HG03571 (cell line): ENCODE results near the gene AKAP17A.

Experiments
- ATAC-seq: cut with Tn5 transposase; IDR thresholded peaks from one replicate; pipeline ENCODE4 v1.9.1; 2021; ENCODE audit not compliant: unreplicated experiment

AKAP17A gene

DNA sequence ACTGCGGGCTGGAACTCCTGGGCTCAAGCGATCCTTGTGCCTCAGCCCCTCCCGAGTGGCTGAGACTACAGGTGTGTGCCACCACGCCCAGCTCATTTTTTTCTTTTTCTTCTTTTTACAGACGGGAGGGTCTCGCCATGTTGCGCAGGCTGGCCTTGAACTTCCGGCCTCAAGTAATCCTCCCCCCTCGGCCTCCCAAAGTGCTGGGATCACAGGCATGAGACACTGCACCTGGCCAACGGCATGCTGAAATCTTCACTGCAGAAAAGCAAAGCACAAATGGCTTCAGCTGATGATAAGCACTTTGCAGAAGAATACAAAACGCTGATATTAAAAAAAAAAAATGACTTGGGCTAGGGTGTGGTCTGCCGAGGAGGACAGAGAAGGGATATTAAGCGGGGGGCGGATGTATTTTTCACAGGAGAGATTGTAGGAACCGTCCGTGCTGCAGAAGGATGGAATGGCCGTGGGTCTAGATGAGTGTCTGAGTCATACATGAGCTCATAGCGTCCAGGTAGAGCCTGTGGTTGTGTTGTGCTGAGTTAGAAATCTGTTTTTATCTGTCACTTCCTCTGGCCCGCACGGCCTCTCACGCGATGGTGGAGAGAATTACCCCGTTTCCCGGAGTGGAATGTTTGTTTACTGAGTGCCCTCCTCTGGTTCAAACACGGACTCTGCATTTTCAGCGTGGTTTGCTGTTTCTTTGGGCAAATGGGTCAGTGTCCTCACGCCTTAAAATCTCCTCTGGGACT, 8.5 kb upstream of the AKAP17A start:
- ATAC-seq, result peak; percentile 75

DNA sequence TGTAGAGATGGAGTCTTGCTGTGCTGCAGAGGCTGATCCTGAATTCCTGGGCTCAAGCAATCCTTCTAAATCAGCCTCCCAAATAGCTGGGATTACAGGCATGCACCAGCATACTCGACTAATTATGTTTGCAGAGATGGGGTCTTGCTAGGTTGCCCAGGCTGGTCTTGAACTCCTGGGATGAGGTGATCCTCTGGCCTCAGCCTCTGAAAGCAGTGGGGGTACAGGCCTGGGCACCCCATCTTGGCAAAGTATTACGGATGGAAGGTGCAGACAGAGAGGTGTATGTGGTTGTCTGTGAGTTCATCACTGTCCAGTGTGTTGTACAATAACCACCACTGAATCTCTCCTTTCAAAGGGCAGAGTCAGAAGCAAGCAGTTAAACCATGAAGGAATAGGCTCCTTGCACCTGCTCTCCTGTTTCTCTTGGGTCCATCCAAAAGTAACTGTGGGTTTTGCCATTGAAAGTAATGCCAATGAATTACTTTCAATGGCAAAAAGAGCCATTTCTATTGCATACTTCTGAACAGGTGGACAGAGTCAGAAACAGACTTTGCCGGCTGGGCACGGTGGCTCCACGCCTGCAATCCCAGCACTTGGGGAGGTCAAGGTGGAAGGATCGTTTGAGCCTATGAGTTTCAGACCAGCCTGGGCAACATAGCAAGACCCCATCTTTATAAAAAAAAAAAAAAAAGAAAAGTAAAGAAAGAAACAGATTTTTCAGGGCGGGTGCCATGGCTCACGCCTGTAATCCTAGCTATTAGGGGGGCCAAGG, 7.0 kb upstream of the AKAP17A start:
- no peak for ATAC-seq

DNA sequence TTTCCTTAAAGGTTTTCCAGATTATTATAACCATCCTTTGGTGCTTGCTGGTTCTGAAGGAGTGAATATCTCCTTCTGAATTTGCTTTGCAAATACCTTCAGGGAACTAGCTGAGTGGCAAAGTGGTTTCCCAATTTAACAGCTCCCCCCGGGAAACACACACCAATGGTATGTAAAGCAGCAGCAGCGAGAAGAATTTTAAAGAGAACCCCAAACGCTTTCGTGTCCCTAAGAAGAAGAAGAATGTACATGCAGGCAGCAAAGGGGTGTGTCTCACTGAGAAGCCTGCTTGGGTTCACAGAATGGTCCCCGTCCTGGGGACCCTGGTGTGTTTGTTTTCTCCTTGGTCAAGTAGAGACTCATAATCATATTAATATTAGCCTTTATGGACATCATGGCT, 4.2 kb upstream of the AKAP17A start:
- no peak for ATAC-seq

DNA sequence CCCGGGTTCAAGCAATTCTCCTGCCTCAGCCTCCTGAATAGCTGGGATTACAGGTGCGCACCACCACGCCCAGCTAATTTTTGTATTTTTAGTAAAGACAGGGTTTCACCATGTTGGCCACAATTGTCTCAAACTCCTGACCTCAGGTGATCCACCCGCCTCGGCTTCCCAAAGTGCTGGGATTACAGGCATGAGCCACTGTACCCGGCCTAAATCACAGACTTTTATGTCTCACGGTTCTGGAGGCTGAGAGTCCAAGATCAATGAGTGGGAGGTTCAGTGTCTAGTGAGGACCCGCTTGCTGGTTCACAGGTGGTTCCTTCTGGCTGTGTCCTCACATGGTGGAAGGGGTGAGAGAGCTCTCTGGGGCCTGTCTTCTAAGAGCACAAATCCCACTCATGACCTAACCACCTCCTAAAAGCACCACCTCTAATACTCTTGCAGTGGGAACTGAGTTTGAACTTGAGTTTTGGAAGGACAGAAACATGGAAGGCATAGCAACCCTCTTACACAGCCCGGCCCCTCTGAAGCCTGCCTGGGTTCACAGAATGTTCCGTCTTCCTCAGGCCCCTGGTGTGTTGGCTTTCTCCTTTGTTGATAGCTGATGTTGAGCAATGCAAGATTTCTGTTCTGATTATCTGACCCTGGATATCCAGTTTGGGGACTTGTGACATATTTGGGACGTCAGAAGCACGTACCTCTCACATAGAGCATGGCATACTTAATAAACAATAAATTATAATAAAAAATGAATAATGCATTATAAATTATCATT, 1.9 kb upstream of the AKAP17A start:
- no peak for ATAC-seq

DNA sequence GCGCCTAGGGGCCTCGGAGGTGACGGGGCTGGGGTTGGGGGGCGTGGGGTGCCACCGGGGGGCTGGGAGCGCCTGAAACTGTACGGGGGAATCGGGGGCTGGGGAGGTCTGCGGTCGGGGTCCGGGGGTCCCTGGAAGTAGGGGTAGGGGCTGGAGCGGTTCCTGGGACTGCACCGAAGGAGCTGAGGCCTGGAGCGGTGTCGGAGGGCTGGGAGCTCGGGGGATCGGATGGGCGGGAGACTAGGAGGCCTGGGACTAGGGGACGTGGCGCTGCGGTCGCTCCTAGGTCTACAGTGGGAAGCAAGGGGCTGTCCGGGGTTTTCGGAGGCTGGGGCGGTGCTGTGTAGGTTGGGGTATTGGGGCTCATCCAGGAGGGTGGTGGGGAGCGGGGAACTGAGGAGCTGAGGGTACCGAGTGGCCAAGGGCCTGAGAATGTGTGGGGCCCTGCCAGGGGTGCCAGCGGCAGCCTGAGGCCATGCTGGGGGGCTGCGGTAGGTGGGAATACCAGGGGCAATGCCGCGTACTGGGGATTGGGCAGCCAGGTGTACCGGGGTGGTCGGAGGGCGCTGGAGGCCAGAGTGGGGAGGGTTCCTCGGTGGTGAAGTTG, 562 bp downstream of the AKAP17A start:
- ATAC-seq, result no peak

DNA sequence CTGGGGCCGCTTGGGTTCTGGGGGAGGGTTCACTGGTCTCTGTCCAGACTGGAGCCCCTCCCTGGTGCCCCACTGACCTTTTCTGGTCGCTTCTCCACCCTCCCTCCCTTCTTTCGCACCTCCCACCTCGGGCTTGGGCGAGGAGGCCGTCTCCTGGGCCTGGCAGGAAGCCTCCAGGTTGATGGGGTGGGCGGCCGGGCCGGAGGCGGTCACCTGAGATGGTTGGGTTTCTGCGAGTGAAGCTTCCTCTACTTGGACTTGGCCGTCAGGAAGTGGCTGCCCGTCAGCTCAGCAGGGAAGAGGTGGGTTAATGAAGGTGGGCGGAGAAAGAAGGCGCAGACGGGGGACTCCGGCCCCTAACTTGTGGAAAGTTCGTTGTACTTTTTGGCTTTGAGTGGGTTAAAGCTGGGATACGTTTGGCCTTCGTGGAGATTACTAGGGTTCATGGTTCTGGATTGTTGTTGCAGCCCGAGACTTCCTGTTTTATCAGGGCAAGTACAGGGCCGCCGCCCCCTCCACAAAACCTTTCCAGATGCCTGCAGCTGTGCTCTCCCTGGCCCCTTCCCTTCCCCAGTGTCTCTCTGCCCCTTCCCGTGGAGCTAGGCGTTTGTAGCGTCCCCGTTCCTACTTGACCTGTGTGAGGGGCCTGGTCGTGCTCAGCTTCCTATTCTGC, 1.2 kb downstream of the AKAP17A start:
- ATAC-seq, result peak; percentile 45

DNA sequence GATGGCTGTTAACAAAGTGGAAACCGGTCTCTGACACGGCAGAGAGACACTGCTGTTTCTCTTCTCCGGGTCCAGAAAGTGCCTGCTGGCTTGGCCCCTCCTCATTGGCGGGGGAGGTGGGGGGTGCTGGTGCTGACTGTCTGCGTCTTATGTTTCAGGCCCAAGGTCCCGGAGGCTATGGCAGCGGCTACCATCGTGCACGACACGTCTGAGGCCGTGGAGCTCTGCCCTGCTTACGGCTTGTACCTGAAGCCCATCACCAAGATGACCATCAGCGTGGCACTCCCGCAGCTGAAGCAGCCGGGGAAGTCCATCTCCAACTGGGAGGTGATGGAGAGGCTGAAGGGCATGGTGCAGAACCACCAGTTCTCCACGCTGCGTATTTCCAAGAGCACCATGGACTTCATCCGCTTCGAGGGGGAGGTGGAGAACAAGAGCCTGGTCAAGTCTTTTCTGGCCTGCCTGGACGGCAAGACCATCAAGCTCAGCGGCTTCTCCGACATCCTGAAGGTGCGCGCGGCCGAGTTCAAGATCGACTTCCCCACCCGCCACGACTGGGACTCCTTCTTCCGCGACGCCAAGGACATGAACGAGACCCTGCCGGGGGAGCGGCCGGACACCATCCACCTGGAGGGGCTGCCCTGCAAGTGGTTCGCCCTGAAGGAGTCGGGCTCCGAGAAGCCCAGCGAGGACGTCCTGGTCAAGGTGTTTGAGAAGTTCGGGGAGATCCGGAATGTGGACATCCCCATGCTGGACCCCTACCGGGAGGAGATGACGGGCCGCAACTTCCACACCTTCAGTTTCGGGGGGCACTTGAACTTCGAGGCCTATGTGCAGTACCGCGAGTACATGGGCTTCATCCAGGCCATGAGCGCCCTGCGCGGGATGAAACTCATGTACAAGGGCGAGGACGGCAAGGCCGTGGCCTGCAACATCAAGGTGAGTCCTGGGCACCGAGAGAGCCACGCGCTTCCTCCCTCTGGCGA, 2.2 kb downstream of the AKAP17A start:
- no peak for ATAC-seq

DNA sequence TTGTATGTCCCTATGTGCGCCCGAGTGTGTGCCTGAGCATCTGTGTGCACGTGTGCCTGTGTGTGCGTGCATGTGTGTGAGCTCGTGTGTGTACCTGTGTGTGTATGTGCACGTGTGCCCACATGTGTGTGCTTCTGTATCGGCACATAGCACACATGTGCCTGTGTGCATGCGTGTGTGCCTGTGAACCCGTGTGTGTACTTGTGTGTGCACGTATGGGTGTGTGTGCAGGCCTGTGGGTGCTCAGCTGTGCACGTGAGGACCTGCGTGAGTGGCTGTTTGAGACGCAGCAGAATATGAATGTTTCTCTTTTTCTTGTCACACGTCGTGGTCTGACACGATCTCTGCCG, 4.3 kb downstream of the AKAP17A start:
- no peak for ATAC-seq

DNA sequence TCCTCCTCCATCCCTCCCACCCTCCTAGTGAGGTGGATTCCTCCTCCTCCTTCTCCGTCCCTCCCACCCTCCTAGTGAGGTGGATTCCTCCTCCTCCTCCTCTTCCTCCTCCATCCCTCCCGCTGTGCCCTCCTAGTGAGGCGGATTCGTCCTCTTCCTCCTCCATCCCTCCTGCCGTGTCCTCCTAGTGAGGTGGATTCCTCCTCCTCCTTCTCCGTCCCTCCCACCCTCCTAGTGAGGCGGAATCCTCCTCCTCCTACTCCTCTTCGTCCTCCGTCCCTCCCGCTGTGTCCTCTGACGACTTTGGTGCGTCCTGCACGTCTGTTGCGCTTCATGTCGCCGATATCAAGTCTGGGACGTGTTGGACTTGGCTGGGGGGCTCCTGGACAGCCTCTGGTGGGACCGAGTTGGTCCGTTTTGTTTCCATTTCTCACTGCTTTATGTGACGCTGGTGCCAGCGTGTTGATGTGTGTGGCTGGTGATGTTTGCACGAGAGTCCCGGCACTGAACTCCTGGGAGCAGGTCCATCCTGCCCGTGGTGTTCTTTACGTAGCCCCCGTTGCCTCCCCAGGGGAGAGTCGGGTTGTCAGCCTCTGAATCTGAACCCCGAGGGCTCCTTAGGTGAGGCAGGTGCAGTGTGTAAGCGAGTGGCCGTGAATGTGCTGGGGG, 5.4 kb downstream of the AKAP17A start:
- no peak for ATAC-seq

DNA sequence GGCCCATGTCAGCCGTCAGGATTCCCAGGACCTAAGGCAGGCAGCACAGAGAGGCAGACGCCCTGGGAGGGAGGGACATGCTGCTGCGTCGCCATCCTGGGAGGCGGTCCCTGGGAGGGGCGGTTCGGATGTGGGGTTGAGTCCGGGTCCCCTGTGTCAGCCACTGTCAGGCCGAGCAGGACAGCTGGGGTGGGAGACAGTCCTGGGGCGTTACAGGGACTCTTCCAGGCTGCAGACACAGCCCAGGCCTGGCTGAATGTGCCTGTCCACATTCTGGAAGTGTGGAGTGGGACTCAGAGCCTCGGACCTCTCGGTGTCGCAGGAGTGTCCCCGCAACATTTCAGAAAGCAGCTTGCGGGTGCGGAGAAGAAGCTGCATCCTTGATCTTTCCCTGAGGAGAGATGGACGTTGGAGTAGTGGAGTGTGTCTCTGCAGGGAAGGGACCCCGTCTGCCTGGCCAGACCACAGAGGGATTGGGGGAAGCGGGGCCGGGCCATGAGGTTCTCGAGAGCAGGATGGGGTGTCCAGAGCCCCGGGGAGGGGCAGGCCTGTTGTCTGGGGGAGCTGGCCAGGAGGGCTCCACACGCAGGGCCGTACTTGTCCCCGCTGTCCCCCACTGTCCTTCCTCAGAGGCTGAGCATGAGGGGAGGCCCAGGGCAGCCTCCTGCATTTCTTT, 6.1 kb downstream of the AKAP17A start:
- ATAC-seq, result no peak

DNA sequence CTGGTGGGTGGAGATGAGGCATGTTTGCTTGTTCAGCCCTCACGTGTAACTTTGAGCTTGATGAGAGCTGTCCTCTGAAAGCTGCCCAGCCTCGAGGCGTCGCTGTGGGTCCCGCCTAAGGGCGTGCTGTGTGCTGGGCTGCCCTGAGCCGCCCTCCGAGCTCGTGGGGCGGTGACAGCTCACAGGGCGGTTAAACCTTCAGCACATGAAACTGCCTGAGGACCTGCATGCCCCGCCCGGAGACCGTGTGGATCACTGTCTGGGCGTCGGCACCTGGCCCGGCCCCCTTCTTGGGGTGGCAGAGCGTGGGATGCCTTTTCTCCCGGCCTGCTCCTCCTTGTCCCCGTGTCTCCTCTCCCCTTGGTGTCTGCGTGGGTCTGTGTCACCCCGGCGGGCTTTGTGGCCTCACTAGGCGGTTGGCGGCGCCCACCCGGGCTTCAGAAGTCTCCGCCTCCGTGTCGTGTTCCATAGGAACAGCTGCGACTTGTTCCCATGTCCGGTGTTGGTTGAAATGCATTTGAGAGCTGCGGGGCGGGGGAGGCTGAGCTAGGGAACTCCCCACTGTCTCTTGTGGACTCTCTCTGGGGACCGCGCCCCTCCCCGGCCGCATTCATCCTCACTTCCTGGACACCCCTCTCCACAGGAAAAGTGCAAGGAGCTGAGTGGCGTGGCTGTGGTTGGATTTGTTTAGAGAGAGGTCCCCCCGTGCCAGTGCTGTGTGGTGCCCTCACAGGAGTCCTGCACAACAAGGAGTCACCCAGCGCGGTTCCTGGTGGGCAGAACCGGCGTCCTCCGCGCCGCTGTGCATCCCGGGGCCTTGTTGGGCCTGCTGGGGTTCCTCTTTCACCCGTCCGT, 6.8 kb downstream of the AKAP17A start:
- ATAC-seq, result no peak

DNA sequence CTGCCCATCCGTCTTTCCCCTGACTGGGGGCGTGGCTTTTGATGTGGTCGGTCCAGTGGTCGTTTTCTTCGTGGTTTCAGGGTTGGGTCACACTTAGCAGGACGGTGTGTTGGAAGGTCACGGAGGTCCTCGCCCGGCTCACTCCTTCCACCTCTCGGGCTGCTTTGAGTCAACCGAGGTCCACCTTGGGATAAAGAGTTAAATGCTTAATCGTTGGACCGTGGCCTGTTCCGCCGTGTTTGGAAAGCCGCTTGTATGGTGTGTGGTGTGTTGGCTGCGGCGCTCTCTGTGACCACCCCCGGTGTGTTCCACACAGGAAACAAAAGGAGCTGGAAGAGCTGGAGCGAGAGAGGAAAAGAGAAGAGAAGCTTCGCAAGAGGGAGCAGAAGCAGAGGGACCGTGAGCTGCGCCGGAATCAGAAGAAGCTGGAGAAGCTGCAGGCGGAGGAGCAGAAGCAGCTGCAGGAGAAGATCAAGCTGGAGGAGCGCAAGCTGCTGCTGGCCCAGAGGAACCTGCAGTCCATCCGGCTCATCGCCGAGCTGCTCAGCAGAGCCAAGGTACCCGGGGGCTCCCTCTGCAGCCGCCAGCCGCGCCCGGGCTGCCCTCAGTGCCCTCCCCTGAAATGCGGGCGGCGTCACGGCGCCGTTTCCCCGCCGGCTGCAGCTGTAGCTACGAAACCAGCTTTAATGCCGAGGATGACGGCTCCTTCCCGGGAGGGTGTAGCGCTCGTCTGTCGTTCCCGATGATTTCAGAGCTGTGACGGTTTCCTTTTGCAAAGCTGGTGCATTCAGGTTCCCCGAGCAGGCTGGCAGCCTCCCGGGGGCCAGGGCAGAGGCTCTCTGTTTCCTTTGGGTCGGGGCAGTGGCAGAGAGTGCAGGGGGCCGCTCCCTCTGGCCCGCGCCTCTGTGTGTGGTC, 7.7 kb downstream of the AKAP17A start:
- no peak for ATAC-seq

DNA sequence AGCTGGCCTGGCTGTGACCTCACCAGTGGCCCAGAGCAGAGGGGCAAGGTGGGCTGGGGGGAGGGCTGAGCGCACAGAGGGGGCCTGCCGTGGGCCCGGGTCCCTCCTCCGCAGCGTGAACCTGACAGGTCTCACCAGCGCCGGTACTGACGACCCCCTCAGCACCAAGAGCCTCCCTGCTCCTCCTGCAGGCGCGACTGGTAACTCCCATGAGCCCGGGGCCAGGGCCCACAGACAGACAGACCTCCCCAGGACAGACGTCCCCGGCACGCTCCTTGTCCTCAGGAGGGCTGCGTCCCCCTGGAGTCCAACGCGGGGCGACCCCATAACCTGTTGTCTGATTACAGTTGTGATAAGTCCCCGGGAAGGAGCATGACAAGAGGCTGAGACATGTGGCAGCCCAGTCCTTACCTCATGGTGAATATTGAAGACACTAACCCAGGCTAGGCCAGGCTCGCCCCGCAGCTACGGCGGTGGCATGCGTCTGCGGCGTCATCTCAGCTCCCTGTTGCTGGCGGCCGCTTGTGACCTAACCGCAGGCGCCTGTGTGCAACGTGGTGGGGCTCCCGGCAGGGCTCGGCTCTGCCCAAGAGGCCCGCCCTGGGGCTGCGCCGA, 8.5 kb downstream of the AKAP17A start:
- no peak for ATAC-seq

DNA sequence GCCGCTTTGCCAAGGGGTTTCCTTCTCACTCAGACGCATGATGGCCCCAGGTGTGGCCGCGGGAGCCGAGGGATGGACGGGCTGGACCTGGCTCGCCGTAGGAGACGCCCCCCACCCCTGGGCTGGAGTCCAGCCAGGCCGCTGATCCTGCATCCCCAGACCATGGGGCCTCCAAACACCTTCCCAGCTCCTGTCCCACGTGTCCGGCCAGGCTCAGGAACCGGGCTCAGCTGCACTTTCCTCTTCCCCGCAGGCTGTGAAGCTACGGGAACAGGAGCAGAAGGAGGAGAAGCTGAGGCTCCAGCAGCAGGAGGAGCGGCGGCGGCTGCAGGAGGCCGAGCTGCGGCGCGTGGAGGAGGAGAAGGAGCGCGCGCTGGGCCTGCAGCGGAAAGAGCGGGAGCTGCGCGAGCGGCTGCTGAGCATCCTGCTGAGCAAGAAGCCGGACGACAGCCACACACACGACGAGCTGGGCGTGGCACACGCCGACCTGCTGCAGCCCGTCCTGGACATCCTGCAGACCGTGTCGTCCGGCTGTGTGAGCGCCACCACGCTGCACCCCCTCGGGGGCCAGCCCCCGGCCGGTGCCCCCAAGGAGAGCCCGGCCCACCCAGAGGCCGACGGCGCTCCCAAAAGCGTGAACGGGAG, 9.1 kb downstream of the AKAP17A start:
- ATAC-seq, result no peak

DNA sequence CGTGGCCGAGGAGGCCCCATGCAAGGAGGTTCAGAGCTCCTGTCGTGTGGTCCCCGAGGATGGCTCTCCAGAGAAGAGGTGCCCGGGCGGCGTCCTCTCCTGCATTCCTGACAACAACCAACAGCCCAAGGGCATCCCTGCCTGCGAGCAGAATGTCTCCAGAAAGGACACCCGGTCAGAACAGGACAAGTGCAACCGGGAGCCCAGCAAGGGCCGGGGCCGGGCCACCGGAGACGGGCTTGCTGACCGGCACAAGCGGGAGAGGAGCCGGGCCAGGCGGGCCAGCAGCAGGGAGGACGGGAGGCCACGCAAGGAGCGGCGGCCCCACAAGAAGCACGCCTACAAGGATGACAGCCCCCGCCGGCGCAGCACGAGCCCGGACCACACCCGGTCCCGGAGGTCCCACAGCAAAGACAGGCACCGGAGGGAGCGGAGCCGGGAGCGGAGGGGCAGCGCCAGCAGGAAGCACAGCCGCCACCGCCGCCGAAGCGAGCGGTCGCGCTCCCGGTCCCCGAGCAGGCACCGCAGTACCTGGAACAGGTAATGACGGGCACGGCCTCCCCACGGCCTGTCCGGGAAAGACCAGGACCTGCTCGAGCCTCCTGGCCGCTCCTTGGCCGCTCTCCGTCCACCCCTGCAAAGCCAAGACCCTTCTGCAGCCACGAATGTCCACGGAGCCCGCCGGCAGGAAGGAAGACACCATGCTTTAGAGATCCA, 9.8 kb downstream of the AKAP17A start:
- no peak for ATAC-seq
